Measurements from ENCODE around the gene NR4A3. TPM values are rescaled to one million over a fixed set of nuclear protein-coding genes. Genes with fewer than 3 reads are reported as not detected.

Gene NR4A3
- total RNA-seq, 6 experiments from 2014 or later = 1.2 to 3.1 (median 2.4) TPM

DNA sequence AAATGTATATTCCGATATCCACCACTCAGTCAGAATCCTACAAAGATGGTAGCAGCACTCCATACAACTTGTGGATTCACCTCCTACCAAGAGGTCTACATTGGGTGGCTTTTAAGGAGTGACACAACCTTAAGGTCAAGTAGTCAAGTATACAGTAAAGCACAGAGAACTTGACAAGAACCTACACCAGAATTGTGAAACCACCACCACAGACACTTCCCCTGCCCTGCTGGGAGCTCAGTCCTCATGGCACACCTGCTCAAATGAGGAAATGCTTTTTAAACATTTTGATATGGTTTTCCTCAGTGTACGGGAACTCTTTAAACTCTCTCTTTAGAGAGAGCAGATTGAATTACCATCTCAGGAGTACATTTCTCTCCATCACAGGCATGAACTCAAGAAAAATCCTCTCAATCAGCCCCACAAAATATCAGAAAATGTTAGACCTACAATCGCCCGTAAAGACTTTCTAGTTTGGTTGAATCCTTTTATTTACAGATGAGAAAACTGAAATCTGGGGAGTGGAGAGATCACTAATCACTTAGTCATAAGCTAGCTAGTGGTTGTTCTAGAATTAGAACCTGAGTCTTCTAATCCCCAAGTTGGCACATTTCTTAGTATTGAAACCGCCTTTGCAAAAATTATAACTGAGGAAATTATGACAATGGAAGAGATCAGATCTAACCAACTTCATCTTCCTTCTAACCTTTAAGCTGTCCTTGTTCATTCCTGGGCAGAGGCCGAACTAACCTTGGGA lies 38.5 kb upstream of the NR4A3 start:
- Mint-ChIP-seq H3K27me3 (ENCODE audit: insufficient read depth) (peaks cover 7% of the 10 kb centered on the region), H3K4me1 (ENCODE audit: low read depth) (peaks cover 15% of the 10 kb centered on the region), H3K36me3 (ENCODE audit: low read depth) (no peaks in the 10 kb centered on the region), H3K9me3 (no peaks in the 10 kb centered on the region), H3K4me3 (no peak overlapping the region), H3K27ac (no peak overlapping the region)
- TF ChIP-seq, protein P1, sequence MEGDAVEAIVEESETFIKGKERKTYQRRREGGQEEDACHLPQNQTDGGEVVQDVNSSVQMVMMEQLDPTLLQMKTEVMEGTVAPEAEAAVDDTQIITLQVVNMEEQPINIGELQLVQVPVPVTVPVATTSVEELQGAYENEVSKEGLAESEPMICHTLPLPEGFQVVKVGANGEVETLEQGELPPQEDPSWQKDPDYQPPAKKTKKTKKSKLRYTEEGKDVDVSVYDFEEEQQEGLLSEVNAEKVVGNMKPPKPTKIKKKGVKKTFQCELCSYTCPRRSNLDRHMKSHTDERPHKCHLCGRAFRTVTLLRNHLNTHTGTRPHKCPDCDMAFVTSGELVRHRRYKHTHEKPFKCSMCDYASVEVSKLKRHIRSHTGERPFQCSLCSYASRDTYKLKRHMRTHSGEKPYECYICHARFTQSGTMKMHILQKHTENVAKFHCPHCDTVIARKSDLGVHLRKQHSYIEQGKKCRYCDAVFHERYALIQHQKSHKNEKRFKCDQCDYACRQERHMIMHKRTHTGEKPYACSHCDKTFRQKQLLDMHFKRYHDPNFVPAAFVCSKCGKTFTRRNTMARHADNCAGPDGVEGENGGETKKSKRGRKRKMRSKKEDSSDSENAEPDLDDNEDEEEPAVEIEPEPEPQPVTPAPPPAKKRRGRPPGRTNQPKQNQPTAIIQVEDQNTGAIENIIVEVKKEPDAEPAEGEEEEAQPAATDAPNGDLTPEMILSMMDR (IDR thresholded peaks at IDR 0.05) = no peak
- no peak for DNase-seq

GRCh38 chr9:99783799-99784198 lies 37.9 kb upstream of the NR4A3 start:
- no peak for DNase-seq
- H3K9me3 Mint-ChIP-seq = no peaks in the 10 kb centered on the region
- TF ChIP-seq, protein P1 (IDR thresholded peaks at IDR 0.05) = no peak
- H3K4me1 Mint-ChIP-seq (ENCODE audit: low read depth) = peaks cover 8% of the 10 kb centered on the region; the same call in 1 of the 2 replicates
- H3K27me3 Mint-ChIP-seq (ENCODE audit: insufficient read depth) = peaks cover 7% of the 10 kb centered on the region
- no peak overlapping the region for H3K4me3 Mint-ChIP-seq
- H3K36me3 Mint-ChIP-seq (ENCODE audit: low read depth) = no peaks in the 10 kb centered on the region
- no peak overlapping the region for H3K27ac Mint-ChIP-seq

DNA sequence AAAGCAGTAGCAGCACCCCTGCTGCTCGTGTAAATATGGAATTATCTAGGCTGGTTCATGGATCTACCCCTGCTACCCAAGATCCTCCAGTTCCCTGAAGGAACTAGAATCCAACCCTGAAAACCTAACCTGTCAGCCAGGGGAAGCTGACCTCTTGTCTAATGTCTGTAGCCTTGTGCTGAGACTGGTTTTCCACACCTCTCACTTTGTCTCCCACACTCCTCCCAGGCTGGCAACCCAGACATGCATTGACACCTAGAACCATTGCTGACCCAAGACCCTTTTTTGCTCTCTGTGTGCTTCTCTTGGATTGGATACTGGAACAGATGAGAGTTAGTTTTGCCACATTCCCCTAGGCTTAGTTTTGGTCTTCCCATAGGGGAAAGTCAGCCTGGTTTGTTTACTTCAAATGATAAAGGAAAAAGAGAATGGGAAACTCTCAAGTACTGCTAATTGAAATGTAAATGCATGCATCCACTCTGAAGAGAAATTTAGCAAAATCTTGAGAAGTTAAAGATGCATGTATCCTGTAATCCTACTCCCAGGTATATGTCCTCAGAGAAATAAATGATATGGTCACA lies 36.6 kb upstream of the NR4A3 start:
- TF ChIP-seq, protein P1 (IDR thresholded peaks at IDR 0.05) = no peak
- no peaks in the 10 kb centered on the region for H3K9me3 Mint-ChIP-seq
- DNase-seq = no peak
- no peak overlapping the region for H3K27ac Mint-ChIP-seq
- no peaks in the 10 kb centered on the region for H3K36me3 Mint-ChIP-seq (ENCODE audit: low read depth)
- peaks cover 7% of the 10 kb centered on the region for H3K27me3 Mint-ChIP-seq (ENCODE audit: insufficient read depth)
- H3K4me3 Mint-ChIP-seq = no peak overlapping the region
- H3K4me1 Mint-ChIP-seq (ENCODE audit: low read depth) = peaks cover 6% of the 10 kb centered on the region; the same call in 1 of the 2 replicates

GRCh38 chr9:99787556-99787955 lies 34.1 kb upstream of the NR4A3 start:
- no peaks in the 10 kb centered on the region for H3K36me3 Mint-ChIP-seq (ENCODE audit: low read depth)
- H3K4me1 Mint-ChIP-seq (ENCODE audit: low read depth) = peaks cover 6% of the 10 kb centered on the region; the same call in 1 of the 2 replicates
- no peak overlapping the region for H3K27ac Mint-ChIP-seq
- H3K9me3 Mint-ChIP-seq = no peaks in the 10 kb centered on the region
- TF ChIP-seq, protein P1 (IDR thresholded peaks at IDR 0.05) = no peak
- no peak overlapping the region for H3K4me3 Mint-ChIP-seq
- no peak for DNase-seq
- peaks cover 2% of the 10 kb centered on the region for H3K27me3 Mint-ChIP-seq (ENCODE audit: insufficient read depth)

GRCh38 chr9:99793528-99793927 lies 28.2 kb upstream of the NR4A3 start:
- Mint-ChIP-seq H3K4me1 (ENCODE audit: low read depth) (no peaks in the 10 kb centered on the region), H3K27me3 (ENCODE audit: insufficient read depth) (peaks cover 1% of the 10 kb centered on the region; the same call in 1 of the 2 replicates), H3K36me3 (ENCODE audit: low read depth) (no peaks in the 10 kb centered on the region), H3K4me3 (no peak overlapping the region), H3K9me3 (no peaks in the 10 kb centered on the region), H3K27ac (no peak overlapping the region)
- no peak for DNase-seq
- TF ChIP-seq, protein P1 (IDR thresholded peaks at IDR 0.05) = no peak
